HG03139 (cell line): Measurements from ENCODE around the gene POP7.

Experiments
- ATAC-seq: cut with Tn5 transposase; IDR thresholded peaks from one replicate; pipeline ENCODE4 v1.9.1; 2021; ENCODE audit not compliant: unreplicated experiment

POP7 gene

DNA sequence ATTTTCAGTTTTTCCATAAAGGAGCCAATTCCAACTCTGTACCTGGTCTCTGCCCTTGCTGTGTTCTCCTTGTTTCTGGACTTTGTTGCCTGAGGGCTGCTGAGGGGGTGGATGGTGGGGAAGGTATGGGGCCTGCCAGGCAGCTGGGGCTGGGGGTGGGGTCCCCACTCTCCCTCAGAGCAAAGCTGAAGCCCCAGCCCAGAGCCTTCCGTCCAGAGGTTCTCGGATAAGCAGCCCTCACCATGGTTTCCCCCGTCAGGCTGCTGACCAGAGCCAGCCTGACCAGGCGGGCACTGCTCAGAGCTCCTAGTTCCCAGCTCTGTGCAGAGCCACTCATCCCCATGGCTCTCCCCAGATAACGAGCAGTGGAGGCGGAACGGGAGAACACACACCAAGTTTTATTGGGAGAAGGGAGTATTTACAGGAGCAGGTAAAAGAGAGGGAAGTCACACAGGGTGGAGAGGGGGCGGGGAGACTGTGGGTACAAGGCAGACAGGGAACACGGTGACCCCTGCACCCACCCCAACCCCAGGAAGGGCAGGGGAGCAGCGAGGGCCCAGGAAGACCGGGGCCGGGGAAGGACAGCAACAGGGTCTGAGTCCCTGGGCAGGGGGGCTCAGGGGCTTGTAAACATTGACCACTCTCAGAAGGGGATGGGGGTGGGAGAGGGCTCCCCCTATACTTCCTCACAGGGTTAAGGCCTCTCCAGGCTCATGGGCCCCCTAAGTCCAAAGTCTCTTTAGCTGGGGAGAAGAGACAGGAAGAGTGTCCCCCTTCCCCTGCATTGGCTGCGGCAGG lies 26.6 kb upstream of the POP7 start:
- ATAC-seq, result no peak

DNA sequence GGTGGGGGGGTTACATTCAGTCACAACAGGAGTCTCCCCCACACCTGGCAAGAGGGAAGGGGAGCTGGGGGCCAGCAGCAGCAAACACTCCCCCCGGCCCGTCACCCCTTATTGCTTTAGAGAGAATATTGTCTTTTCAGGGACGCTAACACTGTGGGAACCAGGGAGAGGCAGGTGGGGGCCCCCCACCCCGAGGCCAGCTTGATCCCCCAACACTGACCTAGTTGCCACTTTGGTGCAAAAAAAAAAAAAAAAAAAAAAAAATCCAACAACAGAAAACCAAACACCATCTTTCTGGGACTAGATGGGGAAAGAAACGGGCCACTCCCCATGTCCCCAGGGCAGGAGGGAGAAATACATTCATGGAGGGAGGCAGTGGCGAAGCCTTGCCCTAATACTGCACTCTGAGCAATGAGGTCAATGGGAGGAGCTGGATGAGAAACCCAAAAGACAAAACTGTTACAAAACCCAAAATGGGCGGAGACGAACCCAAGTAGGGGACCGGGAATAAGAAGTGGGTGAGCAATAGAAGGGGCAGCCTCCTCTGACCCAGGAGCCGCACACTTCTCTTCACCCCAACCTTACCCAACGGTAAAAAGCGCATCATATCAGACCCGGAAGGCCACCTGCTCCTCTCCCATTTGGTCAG lies 25.9 kb upstream of the POP7 start:
- no peak for ATAC-seq

DNA sequence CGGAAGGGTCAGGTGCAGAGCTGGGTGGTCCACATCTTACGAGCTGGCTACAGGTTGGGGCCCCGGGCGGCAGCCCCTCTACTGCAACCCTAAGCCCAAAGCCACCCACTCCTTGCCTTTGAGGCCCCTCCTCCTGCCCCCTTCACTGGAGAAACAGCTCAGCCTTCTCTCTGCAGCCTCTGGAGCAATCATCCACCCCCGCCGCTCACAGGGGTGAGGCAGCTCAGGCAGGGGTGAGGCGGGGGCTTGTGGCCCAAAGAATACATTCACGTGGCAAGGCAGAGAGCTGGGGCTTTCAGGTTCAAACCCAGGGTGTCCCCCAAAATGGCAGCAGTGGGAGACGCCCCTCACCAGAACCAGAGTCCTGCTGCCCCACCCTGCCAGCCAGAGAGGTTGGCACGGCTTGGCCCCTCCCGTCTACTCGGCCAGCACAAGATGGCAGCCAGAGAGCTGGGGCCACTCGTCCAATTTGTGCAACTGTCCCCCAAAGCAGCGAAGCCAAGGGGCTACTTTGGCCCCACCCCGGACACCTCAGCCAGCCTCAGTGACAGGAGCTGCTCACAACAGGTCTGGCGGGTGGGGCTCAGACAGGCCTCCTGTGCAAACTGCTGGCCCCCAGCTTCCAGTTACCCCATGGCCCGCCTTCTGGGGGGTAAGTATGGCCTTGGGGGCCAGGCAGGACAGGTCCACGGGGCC lies 25.2 kb upstream of the POP7 start:
- ATAC-seq, result no peak

DNA sequence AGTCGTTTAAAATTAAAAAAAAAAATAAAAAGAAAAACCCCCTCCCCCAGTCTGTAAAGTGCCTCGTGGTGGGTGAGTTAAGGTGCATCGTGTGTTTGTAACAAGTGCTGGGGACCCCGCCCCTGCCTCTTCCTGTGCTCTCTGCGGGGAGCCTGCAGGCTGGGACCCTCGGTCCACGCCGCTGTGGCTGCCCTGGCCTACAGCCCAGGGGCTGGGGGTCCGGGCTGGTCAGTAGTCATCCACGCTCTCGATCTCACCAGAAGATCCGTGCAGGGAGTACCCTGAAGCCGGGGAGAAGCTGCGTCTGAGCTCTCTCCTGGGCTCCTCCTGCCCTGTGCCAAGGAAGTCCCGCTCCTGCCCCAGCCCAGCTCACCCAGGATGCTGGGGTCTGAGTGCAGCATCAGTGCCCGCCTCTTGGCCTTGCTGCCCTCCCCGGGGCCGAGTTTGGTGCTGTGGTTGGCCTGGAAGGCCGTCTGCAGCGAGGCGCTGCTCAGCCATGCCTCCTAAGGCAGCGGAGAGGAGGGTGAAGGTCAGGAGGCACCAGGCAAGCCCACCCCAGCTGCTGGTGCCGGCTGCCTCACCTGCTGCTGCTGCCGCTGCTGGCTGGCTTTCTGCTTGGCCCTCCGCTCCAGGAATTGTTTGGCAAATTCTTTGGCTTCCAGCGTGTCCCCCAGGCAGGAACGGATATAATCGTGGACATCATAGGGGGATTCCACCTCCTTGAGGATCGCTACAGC lies 24.3 kb upstream of the POP7 start:
- ATAC-seq, result no peak

DNA sequence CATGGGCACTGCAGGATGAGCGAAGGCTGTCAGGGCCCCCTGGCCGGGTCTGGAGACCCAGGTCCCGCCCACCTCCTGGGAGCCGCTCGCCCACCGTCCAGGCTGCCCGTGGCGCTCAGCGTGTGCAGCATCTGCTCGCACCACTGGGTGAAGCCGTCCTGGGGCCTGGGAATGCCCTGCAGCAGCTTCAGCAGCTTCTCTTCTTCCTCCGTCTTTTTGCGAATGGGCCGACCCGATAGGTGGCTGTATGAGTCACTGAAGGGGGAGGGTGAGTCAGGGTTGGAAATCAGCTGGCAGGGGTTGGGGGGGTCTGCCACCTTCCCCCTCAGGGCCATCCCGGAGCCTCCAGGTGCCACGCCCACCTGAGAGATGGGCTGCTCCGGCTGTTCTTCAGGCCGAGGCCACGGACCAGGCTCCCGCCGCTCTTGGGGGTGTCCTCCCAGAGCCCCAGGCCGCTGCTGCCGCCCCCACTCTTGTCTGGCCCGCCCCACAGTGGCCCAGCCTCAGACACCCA lies 23.6 kb upstream of the POP7 start:
- no peak for ATAC-seq

DNA sequence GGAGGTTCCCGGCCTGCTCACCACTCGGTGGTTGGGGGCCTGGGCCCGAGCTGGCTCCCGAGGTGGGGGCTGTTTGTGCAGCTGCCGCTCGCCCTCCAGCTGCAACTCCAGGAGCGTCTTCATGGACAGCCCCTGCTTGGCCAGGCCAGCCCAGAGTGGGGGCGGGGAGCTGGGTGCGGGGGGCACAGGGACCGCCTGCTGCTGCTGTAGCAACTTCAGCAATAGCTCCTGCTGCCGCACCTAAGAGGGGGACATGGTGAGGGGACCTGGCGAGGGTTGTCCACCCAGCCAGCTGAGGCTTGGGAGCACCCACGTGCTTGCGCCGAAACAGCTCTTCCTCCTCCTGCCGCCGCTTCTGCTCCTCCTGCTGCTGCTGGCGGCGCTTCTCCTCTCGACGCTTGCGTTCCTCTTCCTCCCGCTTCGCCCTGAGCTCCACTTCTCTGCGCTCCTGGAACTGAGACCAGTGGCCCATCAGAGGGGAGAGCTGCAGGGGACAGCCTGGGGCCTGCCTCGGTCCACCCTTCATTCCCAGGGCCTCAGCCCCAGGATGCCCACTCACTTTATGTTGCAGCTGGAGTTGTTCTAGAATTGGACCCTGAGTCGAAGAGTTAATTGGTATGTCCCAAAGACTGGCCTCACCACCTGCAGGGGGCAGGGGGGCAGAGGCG lies 22.8 kb upstream of the POP7 start:
- ATAC-seq, result no peak

DNA sequence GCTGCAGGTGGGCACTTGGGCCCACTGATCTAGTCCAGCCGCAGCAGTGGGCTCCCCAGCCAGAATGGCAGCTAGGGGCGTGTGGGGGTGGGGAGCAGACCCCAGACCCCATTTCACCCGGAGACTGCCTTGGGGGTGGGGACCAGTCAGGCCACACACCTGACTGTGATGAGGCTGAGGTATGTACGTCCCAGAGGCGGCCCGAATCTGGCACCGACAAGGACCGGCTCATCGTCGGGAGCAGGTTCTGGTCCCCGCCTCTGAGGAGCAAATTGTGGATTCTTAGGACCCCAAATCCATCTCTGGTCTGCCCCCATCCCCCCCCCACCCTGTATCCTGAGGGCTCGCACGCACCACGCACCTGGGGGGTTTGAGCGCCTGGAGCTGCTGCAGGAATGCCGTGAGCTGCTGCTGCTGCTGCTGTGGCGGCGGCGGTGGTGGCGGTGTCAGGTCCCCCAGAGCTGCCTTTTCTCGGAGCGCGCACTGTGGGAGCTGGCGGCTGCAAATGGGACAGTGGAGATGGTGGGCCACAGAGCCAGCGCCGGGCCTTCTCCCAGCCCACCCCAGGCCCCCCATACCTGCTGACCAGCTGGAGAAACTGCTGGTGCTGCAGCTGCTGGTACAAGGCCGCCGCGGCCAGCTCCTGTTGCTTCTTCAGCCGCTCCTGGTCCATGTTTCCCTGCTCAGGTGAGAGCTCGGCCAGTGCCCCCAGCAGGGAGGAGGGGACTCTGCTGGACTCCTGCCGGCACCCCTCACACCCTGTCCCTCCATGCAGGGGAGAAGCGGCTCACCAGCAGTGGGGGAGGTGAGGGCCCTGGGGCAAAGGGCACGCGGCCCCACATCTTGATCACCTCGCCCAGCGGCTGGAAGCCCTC lies 22.0 kb upstream of the POP7 start:
- no peak for ATAC-seq

DNA sequence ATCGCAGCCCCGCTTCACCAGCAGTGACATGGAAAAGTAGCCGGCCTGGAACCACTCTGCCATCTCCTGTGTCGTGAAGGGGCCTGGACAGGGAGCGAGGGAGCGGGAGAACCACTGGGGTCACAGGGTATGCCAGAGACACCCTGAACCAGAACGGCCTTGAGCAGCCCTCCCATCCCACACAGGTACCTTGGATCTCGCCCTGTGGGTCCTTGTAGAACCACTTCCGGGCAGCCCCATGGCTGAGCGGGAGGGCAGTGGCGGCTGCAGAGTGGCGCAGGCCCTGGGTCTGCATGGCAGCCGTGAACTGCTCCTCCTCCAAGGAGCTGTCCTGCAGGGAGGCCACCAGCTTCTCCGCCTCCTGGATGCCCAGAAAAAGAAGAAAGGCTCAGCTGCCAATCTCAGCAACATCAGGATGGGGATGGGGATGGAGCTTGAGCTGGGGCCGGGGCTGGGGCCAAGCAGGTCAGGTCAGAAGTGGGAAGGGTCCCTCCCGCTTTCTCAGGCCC lies 21.3 kb upstream of the POP7 start:
- no peak for ATAC-seq

DNA sequence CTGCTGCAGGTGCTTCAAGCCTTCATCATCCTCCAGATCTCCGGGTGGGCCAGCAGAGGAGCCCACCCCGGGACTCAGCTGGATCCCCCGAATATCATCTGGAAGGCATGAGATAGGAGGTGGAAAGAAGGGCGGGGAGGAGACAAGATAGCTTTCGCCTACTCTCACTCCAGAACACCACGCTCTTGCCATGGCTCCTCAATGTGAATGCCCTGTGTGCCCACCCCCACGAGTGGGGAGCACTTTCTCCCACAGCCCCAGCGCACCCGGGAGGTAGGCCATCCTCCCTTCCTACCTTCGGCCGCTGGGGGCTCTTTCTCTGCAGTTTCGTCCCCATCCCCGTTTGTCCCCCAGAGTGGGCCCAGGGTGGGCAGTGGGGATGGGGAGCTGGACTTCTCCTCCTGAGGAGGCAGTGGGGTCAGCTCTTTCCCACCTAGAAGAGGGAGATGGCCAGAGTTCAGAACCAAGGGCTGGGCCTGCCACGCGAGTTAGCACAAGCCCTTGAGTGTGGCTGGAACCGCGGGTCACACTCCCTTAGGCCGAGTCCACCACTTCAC lies 20.8 kb upstream of the POP7 start:
- no peak for ATAC-seq

DNA sequence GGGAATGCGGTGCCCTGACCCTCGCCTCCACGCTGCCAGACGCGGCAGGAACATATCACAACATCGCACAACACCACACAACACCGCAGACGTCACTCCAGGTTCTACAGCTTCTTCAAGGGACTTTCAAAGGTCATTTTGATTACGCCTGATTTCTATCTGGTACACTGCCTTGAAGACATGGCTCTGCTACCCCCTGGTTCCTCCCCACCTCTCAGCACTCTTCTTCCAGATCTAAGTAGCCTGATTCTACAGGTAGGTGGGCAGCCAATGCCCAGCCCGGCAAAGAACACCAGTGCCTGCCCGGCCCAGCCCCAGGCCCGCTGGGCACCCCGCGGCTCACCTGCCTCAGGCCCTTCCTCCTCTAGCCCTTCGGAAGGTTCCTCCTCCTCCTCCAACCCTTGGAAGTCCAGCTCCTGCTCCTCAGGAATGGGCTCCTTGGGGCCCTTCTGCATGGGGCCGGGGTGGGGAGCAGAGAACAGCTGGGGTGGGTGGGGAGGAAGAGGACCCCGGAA lies 20.2 kb upstream of the POP7 start:
- ATAC-seq, result no peak

DNA sequence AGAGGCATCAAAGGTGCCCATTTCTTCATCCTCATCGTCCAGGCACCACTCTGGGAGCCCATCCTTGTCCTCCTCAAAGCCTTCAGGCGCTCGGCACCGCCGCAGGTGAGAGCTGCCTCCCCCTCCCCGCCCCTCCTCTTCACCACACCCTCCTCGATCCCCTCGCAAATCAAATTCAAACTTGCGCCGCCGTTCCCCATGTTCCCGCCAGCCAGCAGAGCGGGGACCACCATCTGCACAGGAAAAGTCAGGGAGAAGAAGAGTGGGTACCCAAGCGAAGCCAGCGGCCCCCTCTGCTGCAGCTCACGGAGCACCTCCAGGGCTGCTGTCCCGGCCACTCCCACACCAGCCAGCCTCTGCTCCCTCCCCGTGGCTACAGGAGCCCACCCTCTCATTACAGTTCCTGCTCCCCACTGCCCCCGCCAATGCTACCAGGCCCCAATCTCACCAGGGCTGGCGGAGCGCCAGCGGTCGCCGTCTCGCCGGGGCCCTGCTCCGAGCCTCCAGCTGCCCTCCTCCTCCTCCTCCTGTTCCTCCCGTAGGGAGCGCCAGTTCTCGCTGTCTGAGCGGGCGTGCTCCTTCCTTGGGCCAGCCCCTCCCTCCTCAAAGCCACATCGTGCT lies 19.6 kb upstream of the POP7 start:
- ATAC-seq, result no peak

DNA sequence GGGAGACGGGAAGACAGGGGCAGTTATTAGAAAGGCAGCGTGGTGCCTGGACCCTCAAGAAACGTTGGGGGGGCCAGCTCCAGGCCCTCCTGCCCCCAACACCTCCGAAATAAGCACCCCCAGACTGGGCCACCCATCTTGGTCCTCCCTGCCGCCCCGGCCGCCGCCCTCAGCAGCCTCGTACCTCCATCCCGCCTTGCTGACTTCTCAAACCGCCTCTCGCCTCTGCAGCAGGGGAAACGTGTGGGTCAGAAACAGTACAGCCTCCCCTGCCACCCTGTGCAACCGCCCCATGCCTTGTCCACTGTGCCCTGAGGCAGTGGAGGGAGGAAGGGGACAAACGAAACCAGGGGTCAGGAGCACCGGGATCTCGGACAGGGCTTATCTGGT lies 19.1 kb upstream of the POP7 start:
- no peak for ATAC-seq

DNA sequence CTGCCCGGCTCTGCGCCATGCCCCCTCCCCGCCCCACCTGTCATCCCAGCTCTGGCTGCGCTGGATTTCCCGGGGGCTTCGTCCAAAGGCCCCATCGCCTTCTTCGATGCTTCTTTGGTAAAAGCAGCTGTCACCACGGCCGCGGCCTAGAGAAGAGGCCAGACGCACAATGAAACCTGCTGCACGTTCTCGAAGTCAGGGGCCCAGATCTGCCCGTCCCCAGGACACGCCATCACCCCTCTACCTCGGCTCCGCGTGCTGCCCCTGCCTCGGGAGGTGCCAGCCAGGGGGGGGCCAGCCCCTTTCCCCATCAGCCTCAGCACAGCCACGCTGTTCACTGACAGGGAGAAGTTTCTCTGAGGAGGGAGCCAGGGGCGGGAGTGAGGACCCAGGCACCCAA lies 18.7 kb upstream of the POP7 start:
- ATAC-seq, result no peak

DNA sequence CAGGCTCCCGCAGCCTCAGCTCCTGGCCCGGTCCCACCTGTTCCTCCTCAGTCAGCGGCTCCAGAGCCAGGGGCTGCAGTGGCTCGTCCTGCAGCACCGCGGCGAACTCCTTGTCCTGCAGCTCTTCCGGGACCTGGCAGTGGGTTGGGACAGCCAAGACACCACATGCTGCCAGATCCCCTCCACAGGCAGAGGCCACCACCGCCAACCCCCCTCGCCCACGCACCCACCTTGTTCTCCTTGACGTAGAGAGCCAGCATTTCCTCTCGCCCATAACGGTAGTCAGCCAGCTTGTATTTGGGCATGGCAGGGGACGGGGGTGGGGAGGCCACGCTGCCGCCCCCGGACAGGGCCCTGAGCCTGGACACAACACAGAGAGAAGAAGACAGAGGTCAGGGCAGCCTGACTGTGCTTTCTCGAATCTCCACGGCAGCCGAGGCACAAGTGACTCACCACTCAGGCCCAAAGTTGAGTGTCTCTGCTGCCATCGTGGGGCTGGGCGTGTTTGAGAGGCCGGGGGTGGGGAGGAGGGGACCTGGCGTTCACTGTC lies 18.1 kb upstream of the POP7 start:
- ATAC-seq, result no peak

DNA sequence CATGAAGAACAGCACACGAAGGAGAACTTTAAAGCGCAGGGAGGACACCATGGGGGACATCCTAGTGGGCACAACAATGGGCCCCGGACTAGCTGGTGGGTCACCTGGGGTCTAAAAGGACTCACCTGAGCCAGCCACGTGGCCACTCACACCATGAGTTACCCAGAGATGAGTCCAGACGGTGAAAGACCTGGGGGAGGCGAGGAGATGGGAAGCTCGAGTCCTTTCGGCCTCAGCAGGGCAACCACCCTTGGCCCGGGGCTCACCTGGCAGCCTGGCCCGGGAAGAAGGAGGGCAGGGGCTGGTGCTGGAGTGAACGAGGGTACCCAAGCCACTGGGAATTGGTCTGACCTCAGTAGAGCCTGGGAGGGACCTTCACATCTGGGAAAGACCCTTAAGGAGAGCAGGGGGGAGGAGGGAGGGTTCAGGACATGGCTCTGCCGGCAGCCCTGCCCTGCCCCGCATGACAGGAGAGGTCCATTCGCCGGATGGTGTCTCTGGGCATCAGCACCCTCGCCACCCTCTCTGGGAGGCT lies 17.5 kb upstream of the POP7 start:
- ATAC-seq, result no peak

DNA sequence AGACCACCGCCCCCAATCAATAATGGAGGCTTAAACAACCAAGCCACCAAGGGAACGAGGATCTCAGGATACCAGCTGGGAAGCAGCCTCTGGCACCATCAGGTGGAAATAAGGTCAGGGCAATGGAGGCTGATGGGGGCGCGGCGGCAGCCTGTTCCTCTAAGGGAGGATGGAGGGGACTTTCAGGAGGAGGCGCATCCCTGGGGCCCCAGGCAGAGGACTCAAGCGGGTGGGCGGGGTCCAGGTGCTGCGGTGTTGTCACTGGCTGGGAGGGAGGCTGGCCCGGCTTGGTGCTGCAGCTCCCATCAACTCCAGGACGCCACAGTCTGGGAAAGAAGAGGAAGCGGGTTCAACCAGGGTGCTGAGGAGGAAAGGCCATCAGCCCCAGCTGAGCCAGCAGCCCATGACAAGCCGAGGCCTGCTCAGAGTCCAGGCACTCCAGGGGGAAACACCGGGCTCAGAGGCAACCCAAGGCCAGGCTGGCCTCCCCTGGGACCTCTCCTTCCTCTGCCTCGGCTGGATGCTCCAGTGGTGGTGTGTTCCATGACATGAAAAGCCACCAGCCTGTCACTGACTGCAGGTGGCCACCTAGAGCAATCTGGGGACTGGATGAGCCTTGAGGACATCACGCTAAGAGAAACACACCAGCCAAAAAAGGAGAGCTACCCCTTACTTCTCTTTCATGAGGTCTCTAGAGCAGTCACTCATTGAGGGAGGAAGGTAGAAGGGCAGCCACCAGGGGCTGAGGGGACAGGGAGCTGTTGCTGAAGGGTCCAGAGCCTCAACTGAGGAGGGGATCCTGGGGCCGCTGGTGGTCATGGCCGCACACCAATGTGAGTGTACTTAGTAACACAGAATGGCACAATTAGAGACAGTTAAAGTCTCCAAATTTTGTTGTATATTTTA lies 16.4 kb upstream of the POP7 start:
- no peak for ATAC-seq
